HepG2 (cell line): ENCODE data around the gene HES3. TPM values are rescaled to one million over a fixed set of nuclear protein-coding genes. Genes with fewer than 3 reads are reported as not detected.

ENCODE experiments used
- ATAC-seq: fragments of 200-7000 bp; cut with Tn5 transposase; 3 replicates; pipeline ENCODE4 v1.9.1; 2020; ENCODE audit warnings: mild to moderate bottlenecking, moderate library complexity
- BruUV-seq: library from RNA; stranded (reverse); fragments of 400-500 nt; replicated peaks from 2 replicates; lab custom pipeline; 2021; lab: Mats Ljungman, UMichigan
- CTCF ChIA-PET: fragments of 300-600 bp; formaldehyde crosslinking; extraction: SDS; loops from one replicate; lab custom pipeline; 2021; ENCODE audit warnings: low total read pairs, inconsistent platforms, low intra/inter-chr PET ratio; lab: Yijun Ruan, JAX
- POLR2A ChIA-PET: fragments of 350-600 bp; sonication (Branson Sonifier 250); formaldehyde crosslinking; loops from one replicate; lab custom pipeline; 2020; ENCODE audit warnings: antibody characterized with exemption, inconsistent platforms; lab: Yijun Ruan, JAX
- DNase-seq: peaks from one replicate; pipeline ENCODE4 v3.0.0-alpha.2; 2015; ENCODE audit warnings: low spot score
- FAIRE-seq: peaks from 3 replicates; lab custom pipeline; 2011; peaks lifted over from hg19 to GRCh38; lab: Jason Lieb, UNC
- H2AFZ ChIP-seq: one replicate; pipeline ENCODE4 v1.6.1; 2011; ENCODE audit warnings: low read length, inconsistent platforms
- H3K27ac ChIP-seq: fragments of 300-600 bp; 3 replicates; pipeline ENCODE4 v1.8.0; 2011; ENCODE audit warnings: mixed run types, mild to moderate bottlenecking, mixed read lengths, low read length, inconsistent platforms; ENCODE audit not compliant: insufficient read depth; ENCODE audit errors: extremely low read length
- H3K27me3 ChIP-seq, 2 experiments: fragments of 200-600 bp in 1 of 2; 2 replicates in 1 of 2; 3 replicates in 1 of 2; pipeline versions ENCODE4 v1.6.0 to v1.8.0; 2011; ENCODE audit warnings: low read length in 2 of 2, mild to moderate bottlenecking in 2 of 2, moderate library complexity in 2 of 2, inconsistent platforms in 1 of 2; ENCODE audit not compliant: insufficient read depth in 2 of 2, control insufficient read depth in 1 of 2
- H3K36me3 ChIP-seq, 2 experiments: fragments of 200-600 bp in 1 of 2; replicated peaks in 1 of 2; 2 replicates in 1 of 2; 3 replicates in 1 of 2; pipeline versions ENCODE4 v1.5.1 to v1.8.0; 2011; ENCODE audit warnings: low read length in 2 of 2, inconsistent platforms in 1 of 2; ENCODE audit not compliant: insufficient read depth in 2 of 2, control insufficient read depth in 1 of 2
- H3K4me1 ChIP-seq: 2 replicates; pipeline ENCODE4 v1.5.1; 2012; ENCODE audit warnings: low read length, inconsistent platforms; ENCODE audit not compliant: insufficient read depth
- H3K4me2 ChIP-seq: 2 replicates; pipeline ENCODE4 v1.6.0; 2011; ENCODE audit warnings: low read depth, low read length, inconsistent platforms
- H3K4me3 ChIP-seq, 3 experiments: fragments of 200-600 bp in 1 of 3; sonication (generic), shearing (Covaris generic) in 1 of 3; replicated peaks in 1 of 3; 2 replicates each; pipeline ENCODE4 v1.5.1; 2011 to 2016; ENCODE audit warnings: low read length in 3 of 3, inconsistent platforms in 2 of 3, low read depth in 2 of 3, mild to moderate bottlenecking in 2 of 3, control low read depth in 1 of 3, mixed read lengths in 1 of 3; ENCODE audit not compliant: insufficient read depth in 1 of 3
- H3K79me2 ChIP-seq: one replicate; pipeline ENCODE4 v1.6.1; 2011; ENCODE audit warnings: low read length, inconsistent platforms; ENCODE audit not compliant: insufficient read depth
- H3K9ac ChIP-seq: 2 replicates; pipeline ENCODE4 v1.6.0; 2011; ENCODE audit warnings: mild to moderate bottlenecking, low read depth, low read length, inconsistent platforms; ENCODE audit not compliant: insufficient read depth
- H3K9me3 ChIP-seq: 2 replicates; pipeline ENCODE4 v1.5.1; 2012; ENCODE audit warnings: mild to moderate bottlenecking, low read length
- H4K20me1 ChIP-seq: 2 replicates; pipeline ENCODE4 v1.6.0; 2011; ENCODE audit warnings: inconsistent platforms, mild to moderate bottlenecking, low read length, moderate library complexity; ENCODE audit not compliant: insufficient read depth
- ATM ChIP-seq: fragments of 450-650 bp; IDR thresholded peaks from 2 replicates; pipeline ENCODE4 v1.7.1; 2017; ENCODE audit warnings: mild to moderate bottlenecking, borderline replicate concordance
- E2F2 ChIP-seq: sonication (generic); formaldehyde crosslinking; IDR thresholded peaks from 2 replicates; pipeline ENCODE4 v1.4.0; 2020; ENCODE audit warnings: missing genetic modification reagents, borderline replicate concordance
- ERF ChIP-seq: IDR thresholded peaks from 2 replicates; pipeline ENCODE4 v1.6.1; 2018; ENCODE audit warnings: missing biosample characterization, missing genetic modification reagents
- GABPA ChIP-seq, 2 experiments: IDR thresholded peaks; 2 replicates each; pipeline ENCODE4 v1.6.1; 2011 to 2016; ENCODE audit warnings: low read depth in 2 of 2, low read length in 1 of 2, missing biosample characterization in 1 of 2, missing genetic modification characterization in 1 of 2
- GABPB1 ChIP-seq: IDR thresholded peaks from 2 replicates; pipeline ENCODE4 v1.6.1; 2016; ENCODE audit warnings: mild to moderate bottlenecking, missing genetic modification reagents, moderate library complexity, missing compliant biosample characterization
- GMEB1 ChIP-seq: sonication (generic); formaldehyde crosslinking; IDR thresholded peaks from 2 replicates; pipeline ENCODE4 v1.5.1; 2020; ENCODE audit warnings: missing genetic modification reagents, mild to moderate bottlenecking, borderline replicate concordance
- HMGXB3 ChIP-seq: sonication (generic); formaldehyde crosslinking; IDR thresholded peaks from 2 replicates; pipeline ENCODE4 v1.4.0; 2020; ENCODE audit warnings: missing genetic modification reagents, borderline replicate concordance
- HMGXB4 ChIP-seq, 2 experiments: sonication (generic) in 1 of 2; formaldehyde crosslinking in 1 of 2; IDR thresholded peaks; 2 replicates each; pipeline versions ENCODE4 v1.4.0 to v1.6.1; 2018 to 2020; ENCODE audit warnings: missing genetic modification reagents in 2 of 2, borderline replicate concordance in 1 of 2, low read depth in 1 of 2, mild to moderate bottlenecking in 1 of 2, missing biosample characterization in 1 of 2
- KAT7 ChIP-seq: IDR thresholded peaks from 2 replicates; pipeline ENCODE4 v1.6.1; 2018; ENCODE audit warnings: borderline replicate concordance, missing compliant biosample characterization
- KDM3A ChIP-seq: IDR thresholded peaks from 2 replicates; pipeline ENCODE4 v1.6.1; 2018; ENCODE audit warnings: low read depth, missing compliant biosample characterization
- PAWR ChIP-seq: sonication (generic); formaldehyde crosslinking; IDR thresholded peaks from 2 replicates; pipeline ENCODE4 v1.4.0; 2020; ENCODE audit warnings: missing genetic modification reagents, mild to moderate bottlenecking, borderline replicate concordance
- STAG1 ChIP-seq: sonication (generic); formaldehyde crosslinking; IDR thresholded peaks from 2 replicates; pipeline ENCODE4 v1.4.0; 2020; ENCODE audit warnings: missing genetic modification reagents
- ZBTB1 ChIP-seq: sonication (generic); formaldehyde crosslinking; IDR thresholded peaks from 2 replicates; pipeline ENCODE4 v1.4.0; 2020; ENCODE audit warnings: missing genetic modification reagents, borderline replicate concordance
- ZFP41 ChIP-seq: sonication (generic); formaldehyde crosslinking; IDR thresholded peaks from 2 replicates; pipeline ENCODE4 v1.4.0; 2020; ENCODE audit warnings: mild to moderate bottlenecking, missing genetic modification reagents, borderline replicate concordance
- ZNF232 ChIP-seq: sonication (generic); formaldehyde crosslinking; IDR thresholded peaks from 2 replicates; pipeline ENCODE4 v1.4.0; 2020; ENCODE audit warnings: missing genetic modification reagents, borderline replicate concordance
- WGBS: methylation state at CpG from one replicate; pipeline ENCODE4 v1.1.6; 2017; ENCODE audit warnings: low lambda C conversion rate; 5-methylcytosine and 5-hydroxymethylcytosine counted together
- in situ Hi-C: cut with HindIII; loops from 2 replicates; pipeline ENCODE4 v1.10.0; 2017; ENCODE audit warnings: low pct_unique_long_range_greater_than_20kb; ENCODE audit not compliant: extremely low pct_ligation_motif_present
- intact Hi-C: fragments of 100-400 bp; cut with micrococcal nuclease; formaldehyde crosslinking; loops from one replicate; pipeline ENCODE4 v1.10.0; 2022; ENCODE audit not compliant: unreplicated experiment
- polyA plus RNA-seq, 8 experiments: library from polyadenylated mRNA; depleted of rRNA in 3 of 8; stranded (reverse) in 7 of 8; unstranded in 1 of 8; fragments of >200 nt; fragmentation: Illumina TruSeq in 4 of 8; extraction: Trizol in 4 of 8; gene quantifications; 2 replicates each; pipeline versions ENCODE4 v1.2.1 to v1.2.3, GENCODE V29; 2011 to 2016; ENCODE audit warnings: low read depth in 4 of 8, missing spikeins in 1 of 8, mixed read lengths in 1 of 8; ENCODE audit not compliant: insufficient read depth in 1 of 8
- total RNA-seq, 5 experiments: library from RNA; depleted of rRNA; stranded (reverse); fragments of >200 nt; fragmentation: Illumina TruSeq; extraction: Trizol; gene quantifications; 2 replicates each; pipeline ENCODE4 v1.2.3, GENCODE V29; 2016; ENCODE audit warnings: low read depth in 1 of 5

HES3 gene
- total and polyA plus RNA-seq, 2 of the 13 experiments (the other 11 are each of a cell fraction or from before 2014, with no cell fraction given) = not detected

- H3K4me1 ChIP-seq = peaks cover 3% of the 10 kb centered on the region
- TF ChIP-seq ZFP41 (CRISPR knock-in tag) (no peak), E2F2 (no peak), STAG1 (no peak), GMEB1 (CRISPR knock-in tag) (no peak), ERF (CRISPR knock-in tag) (no peak), ZBTB1 (CRISPR knock-in tag) (no peak), ZNF232 (CRISPR knock-in tag) (no peak), HMGXB3 (no peak), HMGXB4 (CRISPR knock-in tag; IDR thresholded peaks at IDR 0.05; ENCODE audit: borderline replicate concordance in 1 of 2, low read depth in 1 of 2) (no peak), GABPA (IDR thresholded peaks at IDR 0.05; ENCODE audit: low read depth, low read length) (no peak), GABPA (CRISPR knock-in tag; IDR thresholded peaks at IDR 0.05; ENCODE audit: low read depth) (no peak), KAT7 (CRISPR knock-in tag) (no peak), PAWR (CRISPR knock-in tag) (no peak), KDM3A (CRISPR knock-in tag) (no peak), ATM (no peak), GABPB1 (no peak)
- TF ChIP-seq, all 625 proteins: peak for 0
- no peaks in the 10 kb centered on the region for H4K20me1 ChIP-seq
- WGBS = 91% methylated on average over 8 of the region's 8 CpGs
- no peaks in the 10 kb centered on the region; a peak in 1 of 5 replicates for H3K27me3 ChIP-seq
- BruUV-seq = no TSS peak
- H3K36me3 ChIP-seq = 0 out of 5 replicates have a peak, but pooled peaks cover 1 to 6% of the 10 kb centered on the region in 2 experiments
- ChIA-PET POLR2A (no interaction called here), CTCF (no interaction called here)
- DNase-seq (no peak), FAIRE-seq (no peak), ATAC-seq (no peak)
- H3K27ac ChIP-seq = no peak overlapping the region
- no peak overlapping the region for H3K9ac ChIP-seq
- in situ Hi-C loops = no loop called here
- no peaks in the 10 kb centered on the region for H3K79me2 ChIP-seq
- H2AFZ ChIP-seq = no peak overlapping the region
- no peak overlapping the region for H3K4me3 ChIP-seq
- no peak overlapping the region for H3K4me2 ChIP-seq
- intact Hi-C loops = no loop called here
- no peaks in the 10 kb centered on the region for H3K9me3 ChIP-seq
Measured at GRCh38 chr1:6270401-6270800, 26.4 kb downstream of the HES3 start.
